Stimulated activated CD4-positive, alpha-beta T cell treated with anti-CD3 and anti-CD28 coated beads, Interleukin-1b, Interleukin-23, amount 100 ng/mL, for 1 hour (primary cell): ENCODE measurements around the gene TCF21.
"Not testable (repeated sequence)": the region's sequence is repeated elsewhere in the genome, so short reads cannot be mapped to it uniquely, and the experiment has no call there.

Experiments used
- DNase-seq, 2 donors: peaks; one replicate each; pipeline ENCODE4 v3.0.0-alpha.2; 2020; ENCODE audit warnings: low read depth in 2 of 2

The TCF21 gene

DNA sequence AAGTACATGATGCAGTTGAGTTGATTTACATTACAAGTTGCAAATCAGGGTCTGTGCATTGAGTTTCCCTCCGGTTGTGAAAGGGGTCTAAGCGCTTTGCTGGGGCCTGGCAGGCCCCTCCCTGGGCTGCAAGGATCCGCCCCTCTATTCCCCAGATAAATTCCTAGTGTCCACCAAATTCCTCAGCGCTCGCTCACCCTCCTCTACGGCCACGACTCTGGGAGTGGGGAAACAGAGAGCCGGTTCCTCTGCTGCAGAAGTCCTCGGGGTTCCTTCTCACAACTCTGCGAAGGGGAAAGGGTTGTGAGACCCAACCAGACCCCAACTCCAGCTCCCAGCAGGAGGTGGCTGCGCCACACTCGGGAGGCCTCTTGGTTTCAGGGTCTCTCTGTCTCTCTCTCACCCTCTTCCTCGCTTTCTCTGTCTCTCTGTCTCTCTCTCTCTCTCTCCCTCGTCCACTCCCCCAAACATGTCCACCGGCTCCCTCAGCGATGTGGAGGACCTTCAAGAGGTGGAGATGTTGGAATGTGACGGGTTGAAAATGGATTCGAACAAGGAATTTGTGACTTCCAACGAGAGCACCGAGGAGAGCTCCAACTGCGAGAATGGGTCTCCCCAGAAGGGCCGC lies at the start of gene TCF21:
TCF21 (plus strand) TSS at position 185 of the 628 bp plus-strand sequence; CDS start at position 470, 285 bp downstream.
- no peak for DNase-seq

DNA sequence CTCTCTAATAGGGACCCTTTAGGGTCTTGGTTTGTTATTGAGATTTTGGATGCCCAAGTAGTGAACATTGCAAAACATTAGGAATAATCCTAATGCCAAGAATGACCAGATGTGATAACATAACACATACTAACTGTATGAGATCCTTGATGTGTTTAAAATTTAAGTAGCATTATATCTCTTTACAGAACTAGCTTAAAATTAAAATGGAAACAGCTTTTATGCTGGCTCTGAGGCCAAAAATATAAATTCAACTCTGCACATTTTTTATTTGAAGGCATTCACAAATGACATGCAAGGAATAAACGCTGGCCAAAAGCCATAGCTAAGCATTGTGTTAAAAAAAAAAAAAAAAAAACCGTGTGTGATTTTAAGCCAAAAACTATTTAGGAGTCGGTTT lies 47.7 kb upstream of the TCF21 start:
- DNase-seq, result no peak

DNA sequence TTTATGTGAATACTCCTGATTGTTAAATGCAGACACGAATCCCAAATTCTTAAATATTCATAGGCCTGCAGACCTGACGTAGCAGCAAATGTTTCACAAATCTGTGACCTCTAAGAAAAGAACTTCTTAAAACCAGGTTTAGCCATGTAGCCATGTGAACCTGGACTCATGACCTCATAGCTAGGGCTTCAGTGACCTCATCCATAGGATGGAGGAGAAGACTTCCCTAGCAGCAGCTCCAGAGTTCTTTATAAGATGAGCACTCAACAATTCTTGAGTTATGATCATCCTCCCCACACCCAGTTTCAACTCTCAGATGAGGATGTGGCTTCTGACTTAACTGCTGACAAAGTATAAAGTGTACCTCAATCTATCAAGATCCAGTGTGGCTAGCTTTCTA lies 45.8 kb upstream of the TCF21 start:
- no peak for DNase-seq

DNA sequence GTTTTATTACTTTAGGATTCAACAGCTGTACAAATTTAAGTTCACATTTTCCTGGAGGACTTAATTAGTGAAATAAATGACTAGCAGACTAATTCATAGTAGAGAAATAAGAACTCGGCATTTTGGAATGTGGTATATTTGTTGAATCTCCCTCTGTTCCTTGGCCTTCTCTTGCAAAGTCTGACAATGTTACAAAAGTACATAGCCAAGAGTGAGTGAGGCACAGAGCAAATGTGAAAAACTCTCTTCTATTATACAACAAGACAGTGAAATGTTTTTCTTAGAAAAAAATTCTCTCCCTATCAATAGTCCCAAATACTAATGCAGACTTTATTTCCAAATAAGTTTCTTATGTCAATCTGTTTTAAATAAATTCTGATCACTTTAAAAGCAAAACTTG lies 44.2 kb upstream of the TCF21 start:
- no peak for DNase-seq

DNA sequence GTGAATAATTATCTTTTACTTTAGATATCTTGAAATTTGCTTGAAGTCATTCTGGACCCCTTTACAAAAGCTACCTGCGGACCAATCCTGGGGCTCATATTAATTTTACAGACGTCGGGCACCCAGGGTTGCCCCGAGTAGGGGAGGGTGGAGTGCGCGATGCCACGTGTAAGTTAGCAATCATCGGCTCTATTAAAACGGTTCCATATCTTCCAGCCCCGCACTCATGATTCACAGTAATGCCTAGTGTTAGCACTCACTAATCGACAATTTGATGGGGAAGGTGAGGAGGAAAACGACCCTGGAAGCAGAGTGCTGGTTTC lies 34.9 kb upstream of the TCF21 start:
- DNase-seq, result no peak

DNA sequence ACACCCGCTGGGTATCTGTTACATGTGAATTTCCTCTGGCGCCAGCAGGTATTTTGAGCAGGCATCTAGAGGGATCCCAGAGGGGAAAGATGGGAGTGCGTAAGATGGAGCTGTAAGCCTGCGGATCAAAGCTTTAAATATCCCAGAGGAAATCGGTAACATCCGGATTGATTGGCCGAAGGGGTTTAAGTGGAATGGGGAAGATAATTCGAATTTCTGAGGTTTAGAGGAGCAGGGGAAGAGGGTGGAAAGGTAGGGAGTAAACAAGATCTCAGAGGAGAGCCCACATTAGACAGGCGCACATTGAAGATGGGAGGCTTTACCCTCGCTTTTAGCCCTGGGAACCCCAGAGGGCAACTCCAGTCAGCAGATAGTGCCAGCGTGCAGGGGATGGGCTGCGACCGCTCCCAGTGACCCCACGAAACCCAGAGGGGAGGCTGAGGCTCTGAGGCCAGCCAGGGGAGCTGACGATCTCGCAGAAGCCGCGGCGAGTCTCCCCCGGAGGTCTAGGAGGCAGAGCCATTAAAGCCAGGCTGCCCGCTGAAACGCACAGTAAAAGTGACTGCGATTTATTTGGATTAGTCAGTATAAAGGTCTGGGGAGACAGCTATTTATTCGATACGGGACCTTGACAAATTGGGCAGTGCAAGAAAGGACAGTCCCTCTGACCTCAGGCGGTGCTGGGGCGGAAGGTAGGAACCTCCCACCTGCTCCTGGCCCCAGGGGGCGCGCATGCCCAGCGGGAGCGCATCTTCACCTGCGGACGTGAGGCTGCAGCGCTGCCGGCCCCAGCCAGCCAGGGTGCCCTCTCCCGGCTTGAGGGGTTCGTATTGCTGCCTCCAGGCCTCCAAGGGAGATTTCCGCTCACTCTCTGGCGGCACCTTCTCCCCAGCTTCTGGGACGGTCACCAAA lies 34.3 kb upstream of the TCF21 start:
- DNase-seq, result no peak

DNA sequence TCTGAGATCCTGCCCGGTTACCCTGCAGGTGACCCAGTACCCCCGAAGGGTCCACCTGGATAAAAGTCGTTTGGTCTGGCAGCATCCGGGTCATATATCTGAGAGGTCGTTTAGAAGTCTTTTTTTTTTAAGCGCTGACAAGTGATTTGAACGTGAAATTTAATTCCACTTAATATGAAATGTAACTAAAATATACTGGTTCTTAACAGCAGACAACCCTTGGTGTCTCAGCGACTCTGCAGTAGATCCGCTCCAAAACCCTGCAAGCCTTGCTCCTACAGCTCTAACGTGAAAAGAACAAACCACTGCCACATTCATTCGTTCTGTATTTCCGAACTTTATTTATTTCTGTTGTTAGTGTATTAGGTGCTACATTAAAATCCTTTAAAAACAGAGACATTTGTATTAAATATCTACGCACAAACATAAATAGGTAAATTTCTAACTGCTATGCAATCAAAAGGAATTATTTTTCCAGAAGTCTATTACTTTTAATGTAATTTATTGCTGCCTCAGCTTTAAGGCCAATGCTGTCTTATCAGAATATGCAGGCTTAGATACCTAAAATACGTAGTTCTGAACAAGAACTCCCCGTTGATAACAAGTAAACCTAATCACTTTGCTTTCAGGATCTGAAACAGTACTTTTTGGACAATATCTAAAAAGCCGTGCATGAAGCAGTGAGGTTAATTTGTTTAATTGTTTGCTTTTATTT lies 33.5 kb upstream of the TCF21 start:
- no peak for DNase-seq

DNA sequence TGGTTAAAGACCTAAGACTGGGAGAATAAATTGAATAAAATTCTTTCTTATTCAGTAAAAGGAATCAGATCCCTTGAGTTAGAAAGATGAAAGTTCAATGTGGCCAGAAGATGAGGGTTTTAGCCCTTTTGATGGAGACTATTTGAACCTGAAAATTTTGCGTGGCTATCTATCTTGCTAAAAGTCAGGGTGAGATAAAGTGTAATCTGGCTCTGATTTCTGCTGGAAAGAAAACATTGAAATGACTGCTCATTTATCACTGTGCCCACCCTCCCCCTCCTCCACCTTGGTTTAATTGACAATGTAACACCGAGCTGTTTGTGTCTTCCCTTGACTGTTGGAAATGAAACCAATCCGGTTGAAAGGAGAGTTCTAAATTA lies 32.9 kb upstream of the TCF21 start:
- no peak for DNase-seq

DNA sequence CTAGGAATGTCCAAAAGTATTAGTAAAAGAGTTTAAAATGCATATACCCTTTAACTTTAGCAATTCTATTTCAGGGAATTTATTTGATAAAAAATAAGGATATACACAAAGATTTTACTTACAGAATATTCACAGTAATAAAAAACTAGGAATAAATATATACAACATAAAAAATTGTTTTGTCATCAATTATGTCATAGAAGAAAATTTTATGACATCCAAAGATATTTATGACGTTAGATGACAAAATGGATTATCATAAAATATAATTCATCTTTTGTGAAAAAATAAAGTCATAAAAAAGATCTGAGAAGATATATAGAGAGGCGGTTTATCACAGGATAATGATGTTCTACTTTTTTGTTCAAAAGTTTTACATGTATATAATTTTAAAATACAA lies 32.0 kb upstream of the TCF21 start:
- DNase-seq, result no peak

DNA sequence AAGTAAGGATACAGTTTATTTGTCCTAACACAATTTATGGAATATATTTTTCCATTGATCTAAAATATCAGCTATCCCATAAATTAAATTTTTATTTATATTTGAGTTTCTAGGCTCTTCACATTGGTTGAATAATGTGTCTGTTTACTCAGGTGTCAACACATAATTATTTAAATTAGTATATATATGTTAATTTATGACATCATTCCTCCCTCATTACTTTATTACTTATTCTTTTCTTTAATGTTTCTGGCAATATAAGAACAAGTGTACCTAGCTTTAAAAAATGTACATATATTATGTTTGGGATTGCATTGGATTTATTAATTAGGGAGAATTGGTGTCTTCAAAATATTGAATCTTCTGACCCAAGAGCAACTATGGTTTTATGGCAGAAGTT lies 31.2 kb upstream of the TCF21 start:
- no peak for DNase-seq

DNA sequence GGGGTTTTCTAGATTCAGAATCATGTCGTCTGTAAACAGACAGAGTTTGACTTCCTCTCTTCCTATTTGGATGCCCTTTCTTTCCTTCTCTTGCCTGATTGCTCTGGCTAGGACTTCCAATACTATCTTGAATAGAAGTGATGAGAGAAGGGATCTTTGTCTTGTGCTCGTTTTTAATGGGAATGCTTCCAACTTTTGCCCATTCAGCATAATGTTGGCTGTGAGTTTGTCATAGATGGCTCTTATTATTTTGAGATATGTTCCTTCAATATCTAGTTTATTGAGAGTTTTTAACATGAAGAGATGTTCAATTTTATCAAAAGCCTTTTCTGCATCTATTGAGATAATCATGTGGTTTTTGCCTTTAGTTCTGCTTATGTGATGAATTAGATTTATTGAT lies 27.6 kb upstream of the TCF21 start:
- DNase-seq, result not testable (repeated sequence)

DNA sequence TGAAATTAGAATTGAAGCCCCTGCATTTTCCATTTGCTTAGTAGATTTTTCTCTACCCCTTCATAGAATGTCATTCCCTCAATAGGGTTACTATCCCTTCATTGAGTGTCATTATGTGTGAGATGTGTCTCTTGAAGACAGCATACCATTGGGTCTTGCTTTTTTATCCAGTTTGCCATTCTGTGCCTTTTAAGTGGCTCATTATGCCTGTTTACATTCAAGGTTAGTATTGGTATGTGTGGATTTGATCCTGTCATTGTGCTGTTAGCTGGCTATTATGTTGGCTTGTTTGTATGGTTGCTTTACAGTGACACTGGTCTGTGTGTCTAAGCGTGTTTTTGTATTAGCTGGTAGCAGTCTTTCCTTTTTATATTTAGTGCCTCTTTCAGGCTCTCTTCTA lies 25.7 kb upstream of the TCF21 start:
- DNase-seq, result no peak

DNA sequence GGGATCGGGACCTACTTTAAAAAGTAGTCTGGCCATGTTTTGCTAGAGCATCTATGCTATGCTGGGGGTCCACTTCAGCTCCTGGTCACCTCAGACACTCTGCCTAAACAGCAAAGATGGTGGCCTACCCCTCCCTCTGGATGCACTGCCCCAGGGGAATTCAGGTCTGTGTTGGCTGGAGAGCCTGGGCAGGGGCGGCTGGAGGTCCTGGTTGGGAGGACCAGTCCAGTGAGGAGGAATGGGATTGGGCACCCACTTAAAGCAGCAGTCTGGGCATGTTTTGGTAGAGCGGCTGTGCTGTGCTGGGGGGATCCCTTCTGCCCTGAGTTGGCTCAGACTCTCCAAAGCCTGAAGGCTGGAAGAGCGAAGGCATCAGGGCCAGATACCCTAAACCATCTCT lies 23.2 kb upstream of the TCF21 start:
- DNase-seq, result no peak

DNA sequence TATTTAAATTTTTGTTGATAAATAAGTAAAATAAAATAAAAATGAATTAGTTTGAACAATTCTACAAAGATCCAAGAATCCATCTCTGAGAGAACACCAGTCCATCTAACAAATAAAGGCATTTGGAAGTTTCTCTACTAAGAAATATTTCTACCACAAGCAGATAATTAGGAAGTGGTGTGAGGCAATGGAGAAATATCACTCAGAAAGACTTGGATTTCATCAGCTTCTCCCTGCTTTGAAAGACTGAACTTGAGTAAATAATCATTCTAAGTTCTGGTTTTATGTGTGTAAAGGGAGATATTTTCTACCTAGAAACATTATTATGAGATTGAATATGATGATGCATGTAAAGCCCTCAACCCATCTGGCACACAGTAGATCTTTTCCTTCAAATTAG lies 17.8 kb upstream of the TCF21 start:
- no peak for DNase-seq

DNA sequence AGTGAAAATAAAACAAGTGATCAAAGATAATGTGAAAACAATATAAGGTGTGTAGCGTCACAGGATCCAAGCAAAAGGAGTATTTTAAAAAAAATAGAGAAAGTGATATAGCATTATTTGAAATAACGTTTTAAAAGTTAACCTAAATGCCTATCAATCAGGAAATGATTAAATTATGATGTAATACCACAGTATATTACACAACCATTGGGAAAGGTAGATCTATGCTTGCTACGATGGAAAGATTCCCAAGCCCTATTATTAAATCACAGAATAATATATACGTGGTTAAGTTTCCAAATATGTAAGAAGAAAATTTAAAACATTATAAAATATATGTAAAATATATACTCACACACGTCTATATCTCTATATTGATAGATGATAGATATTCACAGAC lies 15.4 kb upstream of the TCF21 start:
- no peak for DNase-seq

DNA sequence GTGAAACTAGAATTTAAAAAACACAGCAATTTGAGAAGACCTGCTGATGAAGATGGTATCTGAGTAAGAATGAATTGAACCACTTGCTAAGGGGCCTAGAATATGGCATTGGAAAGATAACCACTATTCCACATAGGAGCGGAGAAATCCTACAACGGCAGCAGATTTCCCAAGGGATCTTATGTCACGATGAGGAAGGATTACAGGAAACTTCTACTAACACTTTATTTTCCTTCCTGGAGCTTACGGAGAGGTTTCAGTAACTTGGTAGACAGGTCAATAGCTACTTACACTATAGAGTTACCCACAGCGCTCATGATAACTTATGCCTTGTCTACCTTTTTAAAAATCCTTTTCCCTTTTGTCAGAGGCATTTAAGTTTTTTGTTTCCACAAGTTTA lies 11.8 kb upstream of the TCF21 start:
- DNase-seq, result no peak

DNA sequence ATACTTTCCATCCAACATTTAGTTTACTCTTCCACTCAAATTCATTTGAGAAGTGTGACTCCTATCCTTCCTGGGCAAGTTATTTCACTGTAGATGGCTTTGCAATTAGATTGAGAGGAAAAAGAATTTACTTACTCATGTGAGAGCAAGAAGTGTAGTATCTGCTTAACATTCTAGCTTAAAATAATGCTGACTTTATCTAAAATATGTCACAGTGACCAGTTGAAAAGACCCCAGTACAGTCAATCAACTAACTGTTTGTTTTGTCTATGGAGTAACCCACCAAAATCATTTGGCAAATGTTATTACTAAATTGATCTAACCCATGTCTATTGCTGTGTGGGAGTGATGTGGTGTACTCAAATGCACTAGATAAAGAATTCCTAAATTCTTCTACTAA lies 8.9 kb upstream of the TCF21 start:
- no peak for DNase-seq

DNA sequence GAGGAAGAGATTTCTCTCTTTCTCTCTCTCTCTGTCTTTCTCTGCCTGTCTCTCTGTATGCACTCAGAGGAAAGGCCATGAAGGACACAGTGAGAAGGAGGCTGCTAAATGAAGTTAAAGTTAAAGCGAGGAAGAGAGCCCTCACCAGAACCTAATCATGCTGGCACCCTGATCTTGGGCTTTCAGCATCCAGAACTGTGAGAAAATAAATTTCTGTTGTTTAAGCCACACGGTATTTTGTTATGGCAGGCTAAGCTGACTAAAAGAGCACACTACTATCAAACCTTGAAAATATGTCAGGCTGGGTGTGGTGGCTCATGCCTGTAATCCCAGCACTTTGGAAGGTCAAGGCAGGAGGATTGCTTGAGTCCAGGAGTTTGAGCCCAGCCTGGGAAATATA lies 8.0 kb upstream of the TCF21 start:
- no peak for DNase-seq

DNA sequence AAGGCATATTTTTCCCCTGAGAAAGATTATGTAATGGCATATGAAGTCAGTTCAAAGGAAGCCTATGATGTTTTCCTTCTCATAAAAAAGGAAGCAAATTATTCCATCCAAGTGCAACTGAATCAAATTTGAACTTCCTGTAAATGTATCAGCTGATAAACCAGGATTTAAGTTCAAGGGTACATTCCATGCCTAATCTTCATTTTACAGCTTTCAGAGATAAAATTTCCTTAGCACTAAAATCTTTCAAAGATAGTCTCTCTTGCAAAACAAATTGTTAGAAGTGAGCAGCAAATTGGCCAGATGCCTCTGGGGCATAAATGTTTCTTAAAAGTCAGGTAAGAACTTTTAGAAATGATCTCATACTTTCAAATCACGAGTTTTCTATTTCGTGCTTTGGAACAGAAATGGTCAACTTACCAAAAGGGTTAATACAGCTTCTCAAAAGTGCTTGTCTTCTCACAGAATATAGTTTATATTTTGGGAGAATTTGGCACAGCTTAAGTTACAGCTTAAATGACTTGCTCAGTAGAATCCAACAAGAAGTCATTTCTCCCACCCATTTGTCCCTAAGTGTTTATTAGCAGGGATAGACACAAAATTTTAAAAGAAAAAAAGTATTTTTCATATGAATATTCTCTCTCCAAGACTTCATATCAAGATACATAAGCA lies 2.7 kb upstream of the TCF21 start:
- DNase-seq, result no peak

DNA sequence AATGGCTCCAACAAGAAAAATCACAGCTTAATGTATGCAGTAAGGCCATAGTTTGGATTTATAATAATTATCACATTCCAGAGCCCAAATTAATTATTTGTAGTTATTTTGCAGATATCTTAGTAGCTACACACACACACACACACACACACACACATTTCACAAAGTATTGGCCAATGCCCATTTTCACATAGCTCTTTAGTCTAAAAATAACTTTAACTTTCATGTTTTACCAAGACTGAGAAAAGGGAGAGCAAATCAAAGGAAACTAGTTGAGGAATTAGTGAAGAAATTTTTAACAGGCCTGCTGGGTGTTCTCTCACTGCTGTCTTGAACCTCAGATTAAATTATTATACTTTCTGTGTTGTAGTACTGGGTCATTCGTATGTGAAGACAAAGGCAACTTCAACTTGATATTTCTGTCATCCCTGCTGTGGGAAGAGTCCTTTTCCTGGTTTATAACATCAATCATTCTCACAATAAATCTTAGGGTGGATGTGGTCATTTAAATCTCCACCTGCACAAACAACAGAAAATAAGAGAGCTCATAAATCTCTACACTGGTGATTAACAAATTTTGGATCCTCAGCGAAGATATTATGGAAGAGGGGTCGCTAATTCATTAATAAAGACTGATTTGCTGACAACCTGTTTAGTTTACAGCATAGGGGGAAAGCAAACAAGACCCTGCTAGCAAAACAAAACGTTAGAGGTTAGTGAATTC lies 1.6 kb upstream of the TCF21 start:
- no peak for DNase-seq

DNA sequence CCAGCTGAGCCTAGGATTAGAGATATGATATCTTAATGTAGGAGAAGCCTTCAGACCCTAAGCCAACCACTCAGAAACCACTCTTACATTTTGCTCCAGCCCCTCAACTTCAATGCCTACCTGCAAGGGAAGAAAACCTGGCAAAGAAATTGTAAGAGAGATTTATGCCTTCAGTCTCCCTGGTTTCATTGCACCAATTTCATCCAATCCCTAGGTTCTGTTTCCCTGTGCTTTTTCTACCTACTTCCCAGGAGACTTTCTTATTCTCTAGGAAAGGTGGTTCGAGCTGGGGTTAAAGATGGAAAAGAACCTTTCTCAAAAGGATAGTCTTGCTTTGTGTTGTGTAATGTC lies 1.1 kb upstream of the TCF21 start:
- DNase-seq, result no peak
